HepG2 (cell line): ENCODE results near the gene CERT1. TPM values are rescaled to one million over a fixed set of nuclear protein-coding genes. Genes with fewer than 3 reads are reported as not detected.

Experiments used
- ATAC-seq: fragments of 200-7000 bp; cut with Tn5 transposase; 3 replicates; pipeline ENCODE4 v1.9.1; 2020; ENCODE audit warnings: mild to moderate bottlenecking, moderate library complexity
- BruUV-seq: library from RNA; stranded (reverse); fragments of 400-500 nt; replicated peaks from 2 replicates; lab custom pipeline; 2021; lab: Mats Ljungman, UMichigan
- CTCF ChIA-PET: fragments of 300-600 bp; formaldehyde crosslinking; extraction: SDS; loops from one replicate; lab custom pipeline; 2021; ENCODE audit warnings: low total read pairs, inconsistent platforms, low intra/inter-chr PET ratio; lab: Yijun Ruan, JAX
- POLR2A ChIA-PET: fragments of 350-600 bp; sonication (Branson Sonifier 250); formaldehyde crosslinking; loops from one replicate; lab custom pipeline; 2020; ENCODE audit warnings: antibody characterized with exemption, inconsistent platforms; lab: Yijun Ruan, JAX
- DNase-seq: peaks from one replicate; pipeline ENCODE4 v3.0.0-alpha.2; 2015; ENCODE audit warnings: low spot score
- FAIRE-seq: peaks from 3 replicates; lab custom pipeline; 2011; peaks lifted over from hg19 to GRCh38; lab: Jason Lieb, UNC
- H2AFZ ChIP-seq: one replicate; pipeline ENCODE4 v1.6.1; 2011; ENCODE audit warnings: low read length, inconsistent platforms
- H3K27ac ChIP-seq: fragments of 300-600 bp; 3 replicates; pipeline ENCODE4 v1.8.0; 2011; ENCODE audit warnings: mixed run types, mild to moderate bottlenecking, mixed read lengths, low read length, inconsistent platforms; ENCODE audit not compliant: insufficient read depth; ENCODE audit errors: extremely low read length
- H3K27me3 ChIP-seq, 2 experiments: fragments of 200-600 bp in 1 of 2; 2 replicates in 1 of 2; 3 replicates in 1 of 2; pipeline versions ENCODE4 v1.6.0 to v1.8.0; 2011; ENCODE audit warnings: low read length in 2 of 2, mild to moderate bottlenecking in 2 of 2, moderate library complexity in 2 of 2, inconsistent platforms in 1 of 2; ENCODE audit not compliant: insufficient read depth in 2 of 2, control insufficient read depth in 1 of 2
- H3K36me3 ChIP-seq, 2 experiments: fragments of 200-600 bp in 1 of 2; replicated peaks in 1 of 2; 2 replicates in 1 of 2; 3 replicates in 1 of 2; pipeline versions ENCODE4 v1.5.1 to v1.8.0; 2011; ENCODE audit warnings: low read length in 2 of 2, inconsistent platforms in 1 of 2; ENCODE audit not compliant: insufficient read depth in 2 of 2, control insufficient read depth in 1 of 2
- H3K4me1 ChIP-seq: 2 replicates; pipeline ENCODE4 v1.5.1; 2012; ENCODE audit warnings: low read length, inconsistent platforms; ENCODE audit not compliant: insufficient read depth
- H3K4me2 ChIP-seq: 2 replicates; pipeline ENCODE4 v1.6.0; 2011; ENCODE audit warnings: low read depth, low read length, inconsistent platforms
- H3K4me3 ChIP-seq, 3 experiments: fragments of 200-600 bp in 1 of 3; sonication (generic), shearing (Covaris generic) in 1 of 3; replicated peaks in 1 of 3; 2 replicates each; pipeline ENCODE4 v1.5.1; 2011 to 2016; ENCODE audit warnings: low read length in 3 of 3, inconsistent platforms in 2 of 3, low read depth in 2 of 3, mild to moderate bottlenecking in 2 of 3, control low read depth in 1 of 3, mixed read lengths in 1 of 3; ENCODE audit not compliant: insufficient read depth in 1 of 3
- H3K79me2 ChIP-seq: one replicate; pipeline ENCODE4 v1.6.1; 2011; ENCODE audit warnings: low read length, inconsistent platforms; ENCODE audit not compliant: insufficient read depth
- H3K9ac ChIP-seq: 2 replicates; pipeline ENCODE4 v1.6.0; 2011; ENCODE audit warnings: mild to moderate bottlenecking, low read depth, low read length, inconsistent platforms; ENCODE audit not compliant: insufficient read depth
- H3K9me3 ChIP-seq: 2 replicates; pipeline ENCODE4 v1.5.1; 2012; ENCODE audit warnings: mild to moderate bottlenecking, low read length
- H4K20me1 ChIP-seq: 2 replicates; pipeline ENCODE4 v1.6.0; 2011; ENCODE audit warnings: inconsistent platforms, mild to moderate bottlenecking, low read length, moderate library complexity; ENCODE audit not compliant: insufficient read depth
- ADNP ChIP-seq: sonication (generic); formaldehyde crosslinking; IDR thresholded peaks from 2 replicates; pipeline ENCODE4 v1.4.0; 2020; ENCODE audit warnings: missing genetic modification reagents
- FOSL1 ChIP-seq: sonication (generic); formaldehyde crosslinking; IDR thresholded peaks from 2 replicates; pipeline ENCODE4 v1.9.0; 2021; ENCODE audit warnings: missing genetic modification reagents, borderline replicate concordance
- KAT8 ChIP-seq: IDR thresholded peaks from 2 replicates; pipeline ENCODE4 v1.6.1; 2016; ENCODE audit warnings: missing genetic modification reagents, missing compliant biosample characterization
- NONO ChIP-seq, 2 experiments: fragments of 450-650 bp in 1 of 2; sonication (generic) in 1 of 2; formaldehyde crosslinking in 1 of 2; IDR thresholded peaks in 1 of 2; conservative IDR thresholded peaks in 1 of 2; 2 replicates each; pipeline versions ENCODE4 v1.6.1 to v1.8.0; 2017 to 2022; ENCODE audit warnings: mild to moderate bottlenecking in 1 of 2, missing genetic modification reagents in 1 of 2, moderate library complexity in 1 of 2
- SIN3A ChIP-seq: IDR thresholded peaks from 2 replicates; pipeline ENCODE4 v1.6.1; 2011; ENCODE audit warnings: low read depth, mild to moderate bottlenecking, control low read depth, low read length, borderline replicate concordance
- WIZ ChIP-seq: sonication (generic); formaldehyde crosslinking; IDR thresholded peaks from 2 replicates; pipeline ENCODE4 v1.5.1; 2020; ENCODE audit warnings: mild to moderate bottlenecking, missing genetic modification reagents
- XBP1 ChIP-seq: sonication (generic); formaldehyde crosslinking; IDR thresholded peaks from 2 replicates; pipeline ENCODE4 v1.5.0; 2020; ENCODE audit warnings: missing genetic modification reagents
- ZBTB20 ChIP-seq: sonication (generic); formaldehyde crosslinking; IDR thresholded peaks from 2 replicates; pipeline ENCODE4 v1.8.1; 2023; ENCODE audit warnings: missing genetic modification reagents, low read depth, mild to moderate bottlenecking, borderline replicate concordance
- ZFP41 ChIP-seq: sonication (generic); formaldehyde crosslinking; IDR thresholded peaks from 2 replicates; pipeline ENCODE4 v1.4.0; 2020; ENCODE audit warnings: mild to moderate bottlenecking, missing genetic modification reagents, borderline replicate concordance
- ZFP62 ChIP-seq: sonication (generic); formaldehyde crosslinking; IDR thresholded peaks from 2 replicates; pipeline ENCODE4 v1.4.0; 2020; ENCODE audit warnings: missing genetic modification reagents
- ZMAT5 ChIP-seq: sonication (generic); formaldehyde crosslinking; IDR thresholded peaks from 2 replicates; pipeline ENCODE4 v1.5.0; 2020; ENCODE audit warnings: mild to moderate bottlenecking, low read depth, missing genetic modification reagents, borderline replicate concordance
- ZNF260 ChIP-seq: sonication (generic); formaldehyde crosslinking; IDR thresholded peaks from 2 replicates; pipeline ENCODE4 v1.4.0; 2020; ENCODE audit warnings: missing genetic modification reagents, low read depth, mild to moderate bottlenecking, borderline replicate concordance
- ZNF280D ChIP-seq: sonication (generic); formaldehyde crosslinking; IDR thresholded peaks from 2 replicates; pipeline ENCODE4 v1.5.1; 2020; ENCODE audit warnings: mild to moderate bottlenecking, missing genetic modification reagents
- ZNF652 ChIP-seq: IDR thresholded peaks from 2 replicates; pipeline ENCODE4 v1.6.1; 2016; ENCODE audit warnings: low read depth, borderline replicate concordance
- WGBS: methylation state at CpG from one replicate; pipeline ENCODE4 v1.1.6; 2017; ENCODE audit warnings: low lambda C conversion rate; 5-methylcytosine and 5-hydroxymethylcytosine counted together
- in situ Hi-C: cut with HindIII; loops from 2 replicates; pipeline ENCODE4 v1.10.0; 2017; ENCODE audit warnings: low pct_unique_long_range_greater_than_20kb; ENCODE audit not compliant: extremely low pct_ligation_motif_present
- intact Hi-C: fragments of 100-400 bp; cut with micrococcal nuclease; formaldehyde crosslinking; loops from one replicate; pipeline ENCODE4 v1.10.0; 2022; ENCODE audit not compliant: unreplicated experiment
- polyA plus RNA-seq, 8 experiments: library from polyadenylated mRNA; depleted of rRNA in 3 of 8; stranded (reverse) in 7 of 8; unstranded in 1 of 8; fragments of >200 nt; fragmentation: Illumina TruSeq in 4 of 8; extraction: Trizol in 4 of 8; gene quantifications; 2 replicates each; pipeline versions ENCODE4 v1.2.1 to v1.2.3, GENCODE V29; 2011 to 2016; ENCODE audit warnings: low read depth in 4 of 8, missing spikeins in 1 of 8, mixed read lengths in 1 of 8; ENCODE audit not compliant: insufficient read depth in 1 of 8
- total RNA-seq, 5 experiments: library from RNA; depleted of rRNA; stranded (reverse); fragments of >200 nt; fragmentation: Illumina TruSeq; extraction: Trizol; gene quantifications; 2 replicates each; pipeline ENCODE4 v1.2.3, GENCODE V29; 2016; ENCODE audit warnings: low read depth in 1 of 5

The CERT1 gene
- total and polyA plus RNA-seq, 2 of the 13 experiments (the other 11 are each of a cell fraction or from before 2014, with no cell fraction given) = 8.2 to 12.7 TPM

GRCh38 chr5:75519761-75520160 is 8.3 kb upstream of the CERT1 start:
- intact Hi-C loops = loop anchor here (10.0 kb wide), 2 partner anchors 165 to 285 kb away; partner anchors contain the start of gene ANKRD31
- H4K20me1 ChIP-seq = peaks cover 36% of the 10 kb centered on the region
- H3K27ac ChIP-seq = no peak overlapping the region
- no peaks in the 10 kb centered on the region for H3K27me3 ChIP-seq
- H3K79me2 ChIP-seq = peaks cover 29% of the 10 kb centered on the region
- ATAC-seq (no peak), FAIRE-seq (no peak), DNase-seq (no peak)
- H3K4me2 ChIP-seq = no peak overlapping the region
- WGBS = 98% methylated on average over 1 of the region's 1 CpG
- no TSS peak for BruUV-seq
- ChIA-PET POLR2A (no interaction called here), CTCF (no interaction called here)
- H3K4me1 ChIP-seq = peaks cover 8% of the 10 kb centered on the region
- H3K9ac ChIP-seq = no peak overlapping the region
- no peaks in the 10 kb centered on the region for H3K36me3 ChIP-seq
- peaks cover 16% of the 10 kb centered on the region; the same call in 1 of the 2 replicates for H3K9me3 ChIP-seq
- in situ Hi-C loops = loop anchor here (25.0 kb wide), 1 partner anchor 832 kb away; the partner anchor contains the start of gene HEXB
- no peak overlapping the region for H2AFZ ChIP-seq
- TF ChIP-seq XBP1 (CRISPR knock-in tag) (no peak), ADNP (CRISPR knock-in tag) (no peak), ZNF260 (CRISPR knock-in tag) (no peak), ZNF280D (CRISPR knock-in tag) (no peak), SIN3A (no peak), ZFP41 (no peak), NONO (IDR thresholded peaks at IDR 0.05) (no peak), NONO (CRISPR knock-in tag; conservative IDR thresholded peaks at IDR 0.05) (no peak), WIZ (CRISPR knock-in tag) (no peak), ZBTB20 (CRISPR knock-in tag) (no peak), FOSL1 (CRISPR knock-in tag) (no peak), ZNF652 (CRISPR knock-in tag) (no peak), KAT8 (no peak), ZFP62 (CRISPR knock-in tag) (no peak), ZMAT5 (CRISPR knock-in tag) (no peak)
- H3K4me3 ChIP-seq = no peak overlapping the region
